ENCODE results near the gene PELI2. TPM values are rescaled to one million over a fixed set of nuclear protein-coding genes. Genes with fewer than 3 reads are reported as not detected.

Gene PELI2
- total RNA-seq, 1 experiment from 2014 or later: 2.0 TPM

DNA sequence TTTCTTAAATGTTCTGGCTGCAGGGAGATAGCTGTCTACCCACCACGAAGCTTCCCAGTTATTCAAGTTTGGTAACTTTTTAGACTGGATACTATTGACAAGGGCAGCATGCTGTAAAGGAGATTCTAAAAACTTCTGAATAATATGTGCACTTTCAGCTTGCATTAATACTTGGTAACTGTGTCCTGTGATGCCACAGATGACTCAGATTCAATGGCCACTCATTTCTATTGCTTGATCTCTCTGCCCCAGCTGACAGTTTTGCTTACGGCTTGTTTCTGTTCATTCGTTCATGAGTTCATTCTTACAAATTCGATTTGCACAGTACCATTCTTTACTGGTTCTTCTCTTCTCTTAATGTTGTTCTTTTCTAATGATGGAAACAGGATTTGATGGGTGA is 142.8 kb downstream of the PELI2 start:
- Histone ChIP-seq H4K20me1 (ENCODE audit: insufficient read depth) (no peaks in the 10 kb centered on the region), H3K4me1 (ENCODE audit: control insufficient read depth in 1 of 2, insufficient read depth in 2 of 2, low read length in 2 of 2) (no peaks in the 10 kb centered on the region), H3K9me2 (ENCODE audit: insufficient read depth) (no peaks in the 10 kb centered on the region), H2AFZ (ENCODE audit: low read depth, low read length, poor library complexity, severe bottlenecking) (no peak overlapping the region), H3K4me3 (replicated peaks in 1 of 2; ENCODE audit: low read depth in 1 of 2, low read length in 2 of 2) (no peak overlapping the region), H3K27me3 (ENCODE audit: insufficient read depth, low read length) (peaks cover 44% of the 10 kb centered on the region), H3K36me3 (ENCODE audit: control insufficient read depth in 1 of 2, insufficient read depth in 2 of 2, low read length in 2 of 2) (no peaks in the 10 kb centered on the region), H3K4me2 (ENCODE audit: low read length) (no peak overlapping the region), H3K9me3 (ENCODE audit: control insufficient read depth in 1 of 2, insufficient read depth in 1 of 2, low read depth in 1 of 2, low read length in 2 of 2) (no peaks in the 10 kb centered on the region), H3K9ac (ENCODE audit: low read length) (no peak overlapping the region), H3K79me2 (ENCODE audit: insufficient read depth, low read length) (no peaks in the 10 kb centered on the region), H3K27ac (ENCODE audit: low read depth, low read length) (no peak overlapping the region)
- RAD21 ChIA-PET (ENCODE audit: low non-redundant PET in 1 of 2, low total read pairs in 2 of 2, uncharacterized antibody in 2 of 2, unreplicated experiment in 2 of 2): no interaction called here
- no TSS peak for BruUV-seq (replicated peaks)
- TF ChIP-seq RAD21 (IDR thresholded peaks at IDR 0.05; ENCODE audit: low read depth): no peak
- TF ChIP-seq CEBPB (IDR thresholded peaks at IDR 0.05; ENCODE audit: low read depth): no peak
- no peak for TF ChIP-seq ZNF274 (IDR thresholded peaks at IDR 0.05; ENCODE audit: low read depth, low read length)
- TF ChIP-seq, protein P1, sequence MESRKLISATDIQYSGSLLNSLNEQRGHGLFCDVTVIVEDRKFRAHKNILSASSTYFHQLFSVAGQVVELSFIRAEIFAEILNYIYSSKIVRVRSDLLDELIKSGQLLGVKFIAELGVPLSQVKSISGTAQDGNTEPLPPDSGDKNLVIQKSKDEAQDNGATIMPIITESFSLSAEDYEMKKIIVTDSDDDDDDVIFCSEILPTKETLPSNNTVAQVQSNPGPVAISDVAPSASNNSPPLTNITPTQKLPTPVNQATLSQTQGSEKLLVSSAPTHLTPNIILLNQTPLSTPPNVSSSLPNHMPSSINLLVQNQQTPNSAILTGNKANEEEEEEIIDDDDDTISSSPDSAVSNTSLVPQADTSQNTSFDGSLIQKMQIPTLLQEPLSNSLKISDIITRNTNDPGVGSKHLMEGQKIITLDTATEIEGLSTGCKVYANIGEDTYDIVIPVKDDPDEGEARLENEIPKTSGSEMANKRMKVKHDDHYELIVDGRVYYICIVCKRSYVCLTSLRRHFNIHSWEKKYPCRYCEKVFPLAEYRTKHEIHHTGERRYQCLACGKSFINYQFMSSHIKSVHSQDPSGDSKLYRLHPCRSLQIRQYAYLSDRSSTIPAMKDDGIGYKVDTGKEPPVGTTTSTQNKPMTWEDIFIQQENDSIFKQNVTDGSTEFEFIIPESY (IDR thresholded peaks at IDR 0.05; ENCODE audit: extremely low read depth, insufficient replicate concordance, low read length): no peak
- no peak for TF ChIP-seq EGR1 (IDR thresholded peaks at IDR 0.05; ENCODE audit: low read depth)
- TF ChIP-seq SP1 (IDR thresholded peaks at IDR 0.05; ENCODE audit: low read depth): no peak
- no peak for TF ChIP-seq EZH2 (IDR thresholded peaks at IDR 0.05)
- TF ChIP-seq EZH2phosphoT487 (IDR thresholded peaks at IDR 0.05; ENCODE audit: borderline replicate concordance): no peak
- no peak for TF ChIP-seq TCF7L2 (IDR thresholded peaks at IDR 0.05; ENCODE audit: borderline replicate concordance, extremely low read depth, insufficient read depth, insufficient read length)
- TF ChIP-seq, protein P2, sequence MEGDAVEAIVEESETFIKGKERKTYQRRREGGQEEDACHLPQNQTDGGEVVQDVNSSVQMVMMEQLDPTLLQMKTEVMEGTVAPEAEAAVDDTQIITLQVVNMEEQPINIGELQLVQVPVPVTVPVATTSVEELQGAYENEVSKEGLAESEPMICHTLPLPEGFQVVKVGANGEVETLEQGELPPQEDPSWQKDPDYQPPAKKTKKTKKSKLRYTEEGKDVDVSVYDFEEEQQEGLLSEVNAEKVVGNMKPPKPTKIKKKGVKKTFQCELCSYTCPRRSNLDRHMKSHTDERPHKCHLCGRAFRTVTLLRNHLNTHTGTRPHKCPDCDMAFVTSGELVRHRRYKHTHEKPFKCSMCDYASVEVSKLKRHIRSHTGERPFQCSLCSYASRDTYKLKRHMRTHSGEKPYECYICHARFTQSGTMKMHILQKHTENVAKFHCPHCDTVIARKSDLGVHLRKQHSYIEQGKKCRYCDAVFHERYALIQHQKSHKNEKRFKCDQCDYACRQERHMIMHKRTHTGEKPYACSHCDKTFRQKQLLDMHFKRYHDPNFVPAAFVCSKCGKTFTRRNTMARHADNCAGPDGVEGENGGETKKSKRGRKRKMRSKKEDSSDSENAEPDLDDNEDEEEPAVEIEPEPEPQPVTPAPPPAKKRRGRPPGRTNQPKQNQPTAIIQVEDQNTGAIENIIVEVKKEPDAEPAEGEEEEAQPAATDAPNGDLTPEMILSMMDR (IDR thresholded peaks at IDR 0.05 in 2 of 3, conservative IDR thresholded peaks at IDR 0.05 in 1 of 3; ENCODE audit: borderline replicate concordance in 1 of 3, insufficient read depth in 1 of 3, low read depth in 2 of 3, low read length in 2 of 3): no peak
- TF ChIP-seq POLR2A (IDR thresholded peaks at IDR 0.05; ENCODE audit: borderline replicate concordance, extremely low read depth, insufficient read depth, insufficient read length): no peak
- no peak for TF ChIP-seq JUND (IDR thresholded peaks at IDR 0.05)
- no peak for TF ChIP-seq ZFX (IDR thresholded peaks at IDR 0.05)
- ATAC-seq (no peak), DNase-seq (ENCODE audit: low read depth, low spot score) (no peak)
- POLR2A ChIA-PET: no interaction called here
- intact Hi-C loops (cut with micrococcal nuclease): no loop called here
- CTCF ChIA-PET: no interaction called here
